Hepatocyte (in vitro differentiated cells): ENCODE results near the gene PTPN1. TPM values are rescaled to one million over a fixed set of nuclear protein-coding genes. Genes with fewer than 3 reads are reported as not detected.
"Not testable (repeated sequence)": the region's sequence is repeated elsewhere in the genome, so short reads cannot be mapped to it uniquely, and the experiment has no call there.

Source experiments
- DNase-seq: peaks from one replicate; pipeline ENCODE4 v3.0.0-alpha.2; 2016; ENCODE audit warnings: low spot score
- H2AFZ ChIP-seq: fragments of 200-600 bp; sonication (generic); 2 replicates; pipeline ENCODE4 v1.6.0; 2016; ENCODE audit warnings: antibody characterized with exemption, mild to moderate bottlenecking
- H3K27ac ChIP-seq: fragments of 200-600 bp; sonication (generic); 2 replicates; pipeline ENCODE4 v1.5.1; 2016; ENCODE audit warnings: mild to moderate bottlenecking
- H3K27me3 ChIP-seq: fragments of 200-600 bp; sonication (generic); 2 replicates; pipeline ENCODE4 v1.6.1; 2016
- H3K36me3 ChIP-seq: fragments of 200-600 bp; sonication (generic); replicated peaks from 2 replicates; pipeline ENCODE4 v1.5.1; 2016; ENCODE audit warnings: low read depth; ENCODE audit not compliant: insufficient read depth
- H3K4me1 ChIP-seq: fragments of 200-600 bp; sonication (generic); 2 replicates; pipeline ENCODE4 v1.5.1; 2016; ENCODE audit warnings: mild to moderate bottlenecking, moderate library complexity; ENCODE audit not compliant: insufficient read depth
- H3K4me2 ChIP-seq: fragments of 200-600 bp; sonication (generic); 2 replicates; pipeline ENCODE4 v1.6.0; 2016
- H3K4me3 ChIP-seq: fragments of 200-600 bp; sonication (generic); 2 replicates; pipeline ENCODE4 v1.5.1; 2016; ENCODE audit warnings: mild to moderate bottlenecking
- H3K79me2 ChIP-seq: fragments of 200-600 bp; sonication (generic); 2 replicates; pipeline ENCODE4 v1.6.0; 2017; ENCODE audit warnings: mild to moderate bottlenecking
- H3K9me2 ChIP-seq: fragments of 200-600 bp; sonication (generic); replicated peaks from 2 replicates; pipeline ENCODE4 v1.6.0; 2017; ENCODE audit warnings: mild to moderate bottlenecking; ENCODE audit not compliant: insufficient read depth
- H3K9me3 ChIP-seq: fragments of 200-600 bp; sonication (generic); 2 replicates; pipeline ENCODE4 v1.5.1; 2016; ENCODE audit warnings: low read depth, mild to moderate bottlenecking
- H4K20me1 ChIP-seq: fragments of 200-600 bp; sonication (generic); 2 replicates; pipeline ENCODE4 v1.6.0; 2016; ENCODE audit warnings: mild to moderate bottlenecking; ENCODE audit not compliant: insufficient read depth, poor library complexity, severe bottlenecking
- EZH2 ChIP-seq: fragments of 200-600 bp; sonication (generic); IDR thresholded peaks from 2 replicates; pipeline ENCODE4 v1.6.1; 2016; ENCODE audit warnings: antibody characterized with exemption, mild to moderate bottlenecking, borderline replicate concordance
- EZH2phosphoT487 ChIP-seq: fragments of 200-600 bp; sonication (generic); IDR thresholded peaks from one replicate; pipeline ENCODE4 v1.6.1; 2018; ENCODE audit warnings: antibody characterized with exemption, mild to moderate bottlenecking, low read depth, moderate library complexity; ENCODE audit not compliant: unreplicated experiment, severe bottlenecking
- WGBS: methylation state at CpG from one replicate; pipeline ENCODE4 v1.1.6; 2016; ENCODE audit warnings: low lambda C conversion rate; ENCODE audit errors: missing lambda C conversion rate; 5-methylcytosine and 5-hydroxymethylcytosine counted together
- polyA plus RNA-seq: library from polyadenylated mRNA; unstranded; fragments of >200 nt; fragmentation: Nextera tagmentation; extraction: Ambion mirVana; gene quantifications from 2 replicates; pipeline ENCODE4 v1.2.1, GENCODE V29; 2016
- total RNA-seq: library from RNA; depleted of rRNA; stranded (reverse); fragments of >200 nt; gene quantifications from 2 replicates; pipeline ENCODE4 v1.2.3, GENCODE V29; 2014
- TF ChIP-seq, protein P1 (sequence below): fragments of 200-600 bp; sonication (generic); IDR thresholded peaks from 2 replicates; pipeline ENCODE4 v1.5.1; 2016; ENCODE audit warnings: antibody characterized with exemption, mild to moderate bottlenecking; ENCODE audit not compliant: poor library complexity

PTPN1 gene
- total and polyA plus RNA-seq, 2 experiments from 2014 or later: 22.0 to 32.1 TPM

GRCh38 chr20:50501972-50502745 is 8.0 kb upstream of the PTPN1 start:
- H3K9me2 ChIP-seq: no peaks in the 10 kb centered on the region
- DNase-seq: no peak

GRCh38 chr20:50504231-50504823 is 5.9 kb upstream of the PTPN1 start:
- Histone ChIP-seq H3K27me3 (no peaks in the 10 kb centered on the region), H3K9me2 (no peaks in the 10 kb centered on the region), H3K9me3 (no peaks in the 10 kb centered on the region), H3K4me3 (no peak overlapping the region), H4K20me1 (no peaks in the 10 kb centered on the region), H3K4me2 (no peak overlapping the region), H3K36me3 (no peaks in the 10 kb centered on the region), H3K4me1 (no peaks in the 10 kb centered on the region), H3K79me2 (no peaks in the 10 kb centered on the region), H2AFZ (no peak overlapping the region), H3K27ac (peak overlapping the region; percentile 14)
- DNase-seq: no peak
- TF ChIP-seq EZH2phosphoT487 (no peak), EZH2 (no peak)
- TF ChIP-seq, protein P1, sequence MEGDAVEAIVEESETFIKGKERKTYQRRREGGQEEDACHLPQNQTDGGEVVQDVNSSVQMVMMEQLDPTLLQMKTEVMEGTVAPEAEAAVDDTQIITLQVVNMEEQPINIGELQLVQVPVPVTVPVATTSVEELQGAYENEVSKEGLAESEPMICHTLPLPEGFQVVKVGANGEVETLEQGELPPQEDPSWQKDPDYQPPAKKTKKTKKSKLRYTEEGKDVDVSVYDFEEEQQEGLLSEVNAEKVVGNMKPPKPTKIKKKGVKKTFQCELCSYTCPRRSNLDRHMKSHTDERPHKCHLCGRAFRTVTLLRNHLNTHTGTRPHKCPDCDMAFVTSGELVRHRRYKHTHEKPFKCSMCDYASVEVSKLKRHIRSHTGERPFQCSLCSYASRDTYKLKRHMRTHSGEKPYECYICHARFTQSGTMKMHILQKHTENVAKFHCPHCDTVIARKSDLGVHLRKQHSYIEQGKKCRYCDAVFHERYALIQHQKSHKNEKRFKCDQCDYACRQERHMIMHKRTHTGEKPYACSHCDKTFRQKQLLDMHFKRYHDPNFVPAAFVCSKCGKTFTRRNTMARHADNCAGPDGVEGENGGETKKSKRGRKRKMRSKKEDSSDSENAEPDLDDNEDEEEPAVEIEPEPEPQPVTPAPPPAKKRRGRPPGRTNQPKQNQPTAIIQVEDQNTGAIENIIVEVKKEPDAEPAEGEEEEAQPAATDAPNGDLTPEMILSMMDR: no peak
- WGBS: 60% methylated on average over 4 of the region's 4 CpGs

More at GRCh38 chr20:50501972-50502745, 8.0 kb upstream of the PTPN1 start:
- Histone ChIP-seq H4K20me1 (no peaks in the 10 kb centered on the region), H3K4me3 (no peak overlapping the region), H2AFZ (no peak overlapping the region), H3K4me1 (no peaks in the 10 kb centered on the region), H3K9me3 (no peaks in the 10 kb centered on the region), H3K36me3 (no peaks in the 10 kb centered on the region), H3K4me2 (no peak overlapping the region), H3K27me3 (no peaks in the 10 kb centered on the region), H3K27ac (peak overlapping the region; percentile 78), H3K79me2 (no peaks in the 10 kb centered on the region)
- no peak for TF ChIP-seq EZH2phosphoT487
- TF ChIP-seq EZH2: no peak
- TF ChIP-seq, protein P1: no peak
- WGBS: 72% methylated on average over 12 of the region's 12 CpGs

GRCh38 chr20:50506270-50506579 is 4.0 kb upstream of the PTPN1 start:
- Histone ChIP-seq H3K4me3 (no peak overlapping the region), H3K27ac (no peak overlapping the region), H3K4me2 (no peak overlapping the region), H2AFZ (no peak overlapping the region), H3K9me3 (no peaks in the 10 kb centered on the region), H3K79me2 (peaks cover 9% of the 10 kb centered on the region), H3K27me3 (no peaks in the 10 kb centered on the region), H3K9me2 (no peaks in the 10 kb centered on the region), H3K4me1 (peaks cover 2% of the 10 kb centered on the region), H3K36me3 (no peaks in the 10 kb centered on the region), H4K20me1 (peaks cover 6% of the 10 kb centered on the region)
- 90% methylated on average over 3 of the region's 3 CpGs for WGBS
- DNase-seq: no peak
- TF ChIP-seq, protein P1: no peak
- TF ChIP-seq EZH2: no peak
- TF ChIP-seq EZH2phosphoT487: no peak

DNA sequence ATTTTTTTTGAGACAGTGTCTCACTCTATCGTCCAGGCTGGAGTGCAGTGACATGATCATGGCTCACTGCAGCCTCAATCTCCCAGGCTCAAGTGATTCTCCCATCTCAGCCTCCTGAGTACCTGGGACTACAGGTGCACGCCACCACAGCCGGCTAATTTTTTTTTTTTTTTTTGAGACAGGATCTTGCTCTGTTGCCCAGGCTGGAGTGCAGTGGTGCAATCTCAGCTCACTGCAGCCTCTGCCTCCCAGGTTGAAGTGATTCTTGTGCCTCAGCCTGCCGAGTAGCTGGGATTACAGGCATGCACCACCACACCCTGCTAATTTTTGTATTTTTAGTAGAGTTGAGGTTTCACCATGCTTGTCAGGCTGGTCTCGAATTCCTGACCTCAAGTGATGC is 2.4 kb upstream of the PTPN1 start:
- not testable (repeated sequence) for H3K9me2 ChIP-seq, H3K4me2 ChIP-seq, H3K4me3 ChIP-seq, H3K9me3 ChIP-seq, H3K27ac ChIP-seq, H3K27me3 ChIP-seq, H3K36me3 ChIP-seq, DNase-seq, H2AFZ ChIP-seq
- H3K79me2 ChIP-seq: peaks cover 25% of the 10 kb centered on the region
- peaks cover 17% of the 10 kb centered on the region for H3K4me1 ChIP-seq
- H4K20me1 ChIP-seq: peaks cover 21% of the 10 kb centered on the region
- WGBS: 88% methylated on average over 5 of the region's 5 CpGs
